Keratinocyte (primary cell): ENCODE results near the gene PRSS36.

ENCODE experiments used
- EZH2 ChIP-seq: IDR thresholded peaks from one replicate; pipeline ENCODE4 v1.6.1; 2012; ENCODE audit warnings: inconsistent platforms, mild to moderate bottlenecking, low read length, moderate library complexity
- TF ChIP-seq, protein P1 (sequence below), 3 experiments: IDR thresholded peaks in 1 of 3; conservative IDR thresholded peaks in 1 of 3; optimal IDR thresholded peaks in 1 of 3; 2 replicates in 2 of 3; 3 replicates in 1 of 3; pipeline versions ENCODE3 to v1.5.1; 2011; ENCODE audit warnings: low read length in 3 of 3, mild to moderate bottlenecking in 3 of 3, moderate library complexity in 2 of 3, control low read depth in 1 of 3, inconsistent platforms in 1 of 3; ENCODE audit not compliant: insufficient read depth in 2 of 3; ENCODE audit errors: extremely low read depth in 1 of 3

DNA sequence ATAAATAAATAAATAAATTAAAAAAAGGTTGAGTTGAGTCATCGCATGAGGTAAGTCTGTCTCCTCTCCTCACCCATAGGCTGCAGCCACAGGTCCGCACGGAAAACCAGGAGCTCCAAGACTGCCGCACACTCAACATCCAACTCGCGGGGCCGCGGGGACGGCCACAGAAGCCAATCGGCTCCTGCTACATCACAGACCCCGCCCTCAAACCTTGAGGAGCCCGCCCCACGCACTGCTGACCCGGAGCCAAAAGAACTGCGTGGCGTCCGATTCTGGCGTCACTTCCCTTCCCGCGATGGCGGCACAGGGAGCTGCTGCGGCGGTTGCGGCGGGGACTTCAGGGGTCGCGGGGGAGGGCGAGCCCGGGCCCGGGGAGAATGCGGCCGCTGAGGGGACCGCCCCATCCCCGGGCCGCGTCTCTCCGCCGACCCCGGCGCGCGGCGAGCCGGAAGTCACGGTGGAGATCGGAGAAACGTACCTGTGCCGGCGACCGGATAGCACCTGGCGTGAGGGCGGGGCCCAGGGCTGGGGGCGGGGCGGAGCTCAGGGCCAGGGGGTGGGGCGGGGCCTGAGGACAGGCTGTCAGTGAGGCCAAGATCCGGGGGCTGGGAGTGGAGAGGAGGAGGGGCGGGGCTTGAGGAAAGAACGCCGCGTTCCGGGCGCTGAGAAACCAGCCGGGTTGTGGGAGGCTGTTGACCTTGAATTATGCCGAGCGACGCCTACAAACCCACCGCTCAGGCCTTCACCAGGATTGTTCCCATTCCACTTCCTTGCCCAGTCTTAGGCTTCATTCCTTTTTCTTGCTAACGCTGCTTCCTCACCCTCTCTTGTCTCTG lies 32.3 kb downstream of the PRSS36 start, which contains the start of gene KAT8:
- TF ChIP-seq, protein P1, sequence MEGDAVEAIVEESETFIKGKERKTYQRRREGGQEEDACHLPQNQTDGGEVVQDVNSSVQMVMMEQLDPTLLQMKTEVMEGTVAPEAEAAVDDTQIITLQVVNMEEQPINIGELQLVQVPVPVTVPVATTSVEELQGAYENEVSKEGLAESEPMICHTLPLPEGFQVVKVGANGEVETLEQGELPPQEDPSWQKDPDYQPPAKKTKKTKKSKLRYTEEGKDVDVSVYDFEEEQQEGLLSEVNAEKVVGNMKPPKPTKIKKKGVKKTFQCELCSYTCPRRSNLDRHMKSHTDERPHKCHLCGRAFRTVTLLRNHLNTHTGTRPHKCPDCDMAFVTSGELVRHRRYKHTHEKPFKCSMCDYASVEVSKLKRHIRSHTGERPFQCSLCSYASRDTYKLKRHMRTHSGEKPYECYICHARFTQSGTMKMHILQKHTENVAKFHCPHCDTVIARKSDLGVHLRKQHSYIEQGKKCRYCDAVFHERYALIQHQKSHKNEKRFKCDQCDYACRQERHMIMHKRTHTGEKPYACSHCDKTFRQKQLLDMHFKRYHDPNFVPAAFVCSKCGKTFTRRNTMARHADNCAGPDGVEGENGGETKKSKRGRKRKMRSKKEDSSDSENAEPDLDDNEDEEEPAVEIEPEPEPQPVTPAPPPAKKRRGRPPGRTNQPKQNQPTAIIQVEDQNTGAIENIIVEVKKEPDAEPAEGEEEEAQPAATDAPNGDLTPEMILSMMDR (optimal IDR thresholded peaks at IDR 0.05 in 1 of 3, IDR thresholded peaks at IDR 0.05 in 1 of 3, conservative IDR thresholded peaks at IDR 0.05 in 1 of 3; ENCODE audit: extremely low read depth in 1 of 3, insufficient read depth in 2 of 3, low read length in 3 of 3): no peak
- no peak for TF ChIP-seq EZH2
